Measurements from ENCODE around the gene RANBP9.

DNA sequence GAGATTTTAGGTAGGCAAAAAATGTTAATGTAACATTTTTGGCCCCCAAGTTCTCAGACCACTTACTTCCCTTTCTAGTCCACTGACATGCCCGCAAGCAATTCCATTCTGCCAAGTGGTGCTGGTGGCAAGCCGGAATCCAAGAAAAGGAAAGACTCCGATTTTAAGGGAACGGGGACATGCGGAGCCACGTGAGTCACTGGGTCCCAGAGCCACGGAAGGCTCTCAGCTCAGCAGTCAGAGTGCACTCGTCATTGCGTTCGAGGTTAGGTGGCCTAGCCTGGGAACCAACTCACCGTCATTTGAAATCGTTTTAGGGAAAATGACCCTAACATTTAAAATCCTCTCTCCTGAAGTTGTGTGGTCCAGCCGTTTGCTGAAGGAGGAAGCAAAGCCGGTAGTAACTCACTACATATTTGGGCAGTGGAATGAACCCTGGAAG, 137.9 kb downstream of the RANBP9 start:
- TF ChIP-seq, protein P1, sequence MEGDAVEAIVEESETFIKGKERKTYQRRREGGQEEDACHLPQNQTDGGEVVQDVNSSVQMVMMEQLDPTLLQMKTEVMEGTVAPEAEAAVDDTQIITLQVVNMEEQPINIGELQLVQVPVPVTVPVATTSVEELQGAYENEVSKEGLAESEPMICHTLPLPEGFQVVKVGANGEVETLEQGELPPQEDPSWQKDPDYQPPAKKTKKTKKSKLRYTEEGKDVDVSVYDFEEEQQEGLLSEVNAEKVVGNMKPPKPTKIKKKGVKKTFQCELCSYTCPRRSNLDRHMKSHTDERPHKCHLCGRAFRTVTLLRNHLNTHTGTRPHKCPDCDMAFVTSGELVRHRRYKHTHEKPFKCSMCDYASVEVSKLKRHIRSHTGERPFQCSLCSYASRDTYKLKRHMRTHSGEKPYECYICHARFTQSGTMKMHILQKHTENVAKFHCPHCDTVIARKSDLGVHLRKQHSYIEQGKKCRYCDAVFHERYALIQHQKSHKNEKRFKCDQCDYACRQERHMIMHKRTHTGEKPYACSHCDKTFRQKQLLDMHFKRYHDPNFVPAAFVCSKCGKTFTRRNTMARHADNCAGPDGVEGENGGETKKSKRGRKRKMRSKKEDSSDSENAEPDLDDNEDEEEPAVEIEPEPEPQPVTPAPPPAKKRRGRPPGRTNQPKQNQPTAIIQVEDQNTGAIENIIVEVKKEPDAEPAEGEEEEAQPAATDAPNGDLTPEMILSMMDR (IDR thresholded peaks at IDR 0.05): no peak
- TF ChIP-seq ZFX (IDR thresholded peaks at IDR 0.05; ENCODE audit: borderline replicate concordance): no peak

Measured in 22Rv1 (cell line).